Measurements from ENCODE around the gene VAPA. TPM values are rescaled to one million over a fixed set of nuclear protein-coding genes. Genes with fewer than 3 reads are reported as not detected.

Gene VAPA
- total RNA-seq, 2 experiments from 2014 or later = 146 to 152 TPM

DNA sequence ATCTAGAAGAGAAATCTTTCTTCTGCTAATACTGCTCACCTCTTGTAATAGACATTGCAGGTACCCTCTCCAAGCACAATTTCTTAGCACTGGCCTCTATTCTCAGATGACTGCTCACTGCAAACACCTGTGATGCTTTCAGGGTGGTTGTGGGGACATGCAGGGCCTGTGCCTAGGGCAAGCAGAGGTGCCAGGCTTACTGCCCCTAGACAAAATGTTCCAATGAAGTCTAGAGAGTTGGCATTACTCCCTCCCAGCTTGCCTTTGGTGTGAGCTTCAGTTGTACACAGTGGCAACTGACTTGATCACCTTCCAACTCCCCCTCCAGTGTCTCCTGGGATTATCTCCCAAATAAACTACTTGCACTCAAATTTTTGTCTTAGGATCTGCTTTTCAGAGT is 41.0 kb upstream of the VAPA start:
- TF ChIP-seq, protein P1, sequence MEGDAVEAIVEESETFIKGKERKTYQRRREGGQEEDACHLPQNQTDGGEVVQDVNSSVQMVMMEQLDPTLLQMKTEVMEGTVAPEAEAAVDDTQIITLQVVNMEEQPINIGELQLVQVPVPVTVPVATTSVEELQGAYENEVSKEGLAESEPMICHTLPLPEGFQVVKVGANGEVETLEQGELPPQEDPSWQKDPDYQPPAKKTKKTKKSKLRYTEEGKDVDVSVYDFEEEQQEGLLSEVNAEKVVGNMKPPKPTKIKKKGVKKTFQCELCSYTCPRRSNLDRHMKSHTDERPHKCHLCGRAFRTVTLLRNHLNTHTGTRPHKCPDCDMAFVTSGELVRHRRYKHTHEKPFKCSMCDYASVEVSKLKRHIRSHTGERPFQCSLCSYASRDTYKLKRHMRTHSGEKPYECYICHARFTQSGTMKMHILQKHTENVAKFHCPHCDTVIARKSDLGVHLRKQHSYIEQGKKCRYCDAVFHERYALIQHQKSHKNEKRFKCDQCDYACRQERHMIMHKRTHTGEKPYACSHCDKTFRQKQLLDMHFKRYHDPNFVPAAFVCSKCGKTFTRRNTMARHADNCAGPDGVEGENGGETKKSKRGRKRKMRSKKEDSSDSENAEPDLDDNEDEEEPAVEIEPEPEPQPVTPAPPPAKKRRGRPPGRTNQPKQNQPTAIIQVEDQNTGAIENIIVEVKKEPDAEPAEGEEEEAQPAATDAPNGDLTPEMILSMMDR (IDR thresholded peaks at IDR 0.05) = no peak
- H3K4me1 Mint-ChIP-seq (ENCODE audit: low read depth) = peaks cover 11% of the 10 kb centered on the region
- intact Hi-C loops (cut with micrococcal nuclease) = no loop called here
- POLR2A ChIA-PET = no interaction called here
- ATAC-seq (no peak), DNase-seq (no peak)
- CTCF ChIA-PET = no interaction called here
- no peak overlapping the region for H3K4me3 Mint-ChIP-seq
- H3K27me3 Mint-ChIP-seq = peaks cover 14% of the 10 kb centered on the region
- no peaks in the 10 kb centered on the region for H3K9me3 Mint-ChIP-seq
- H3K36me3 Mint-ChIP-seq (ENCODE audit: low read depth) = no peaks in the 10 kb centered on the region
- no peak overlapping the region for H3K27ac Mint-ChIP-seq

DNA sequence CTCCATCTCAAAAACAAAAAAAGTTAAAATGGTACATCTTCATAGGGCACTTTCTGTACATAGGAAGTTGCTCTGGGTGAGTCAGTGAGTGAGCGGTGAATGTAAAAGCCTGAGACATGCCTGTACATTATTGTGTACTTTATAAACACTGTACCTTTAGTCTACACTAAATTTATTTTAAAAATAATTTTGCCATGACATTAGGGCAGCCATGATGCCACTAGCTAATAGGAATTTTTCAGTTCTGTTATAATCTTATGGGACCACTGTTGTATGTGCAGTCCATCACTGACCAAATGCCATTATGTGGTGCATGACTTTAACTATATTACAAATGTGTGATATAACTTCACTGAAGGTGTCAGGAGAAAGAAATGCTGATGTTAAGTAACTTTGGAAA is 39.1 kb upstream of the VAPA start:
- intact Hi-C loops (cut with micrococcal nuclease) = no loop called here

DNA sequence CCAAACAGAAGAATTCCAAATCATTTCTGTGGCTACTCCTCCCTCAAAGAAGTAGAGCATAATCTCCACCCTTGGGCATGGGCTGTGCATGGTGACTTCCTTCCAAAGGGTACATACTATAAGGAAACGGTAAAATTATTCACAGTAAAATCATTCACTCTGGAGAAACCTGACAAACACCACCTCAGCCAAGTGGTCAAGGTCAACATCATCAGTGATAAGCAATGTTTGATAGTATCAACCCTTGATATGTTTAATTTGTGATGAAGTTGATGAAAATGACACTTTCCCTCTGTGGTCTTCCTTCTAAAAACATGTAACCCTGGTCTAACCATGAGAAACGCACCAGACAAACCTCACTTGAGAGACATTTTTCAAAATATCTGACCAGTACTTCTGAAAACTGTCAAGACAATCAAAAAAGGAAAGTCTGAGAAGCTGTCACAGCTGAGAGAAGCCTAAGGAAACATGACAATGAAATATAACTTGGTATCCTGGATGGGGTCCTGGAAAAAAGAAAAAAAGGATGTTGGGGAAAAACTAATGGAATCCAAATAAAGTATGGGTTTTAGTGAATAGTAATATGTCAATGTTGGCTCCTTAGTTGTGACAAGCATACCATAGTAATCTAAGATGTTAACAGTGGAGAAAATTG is 37.5 kb upstream of the VAPA start:
- Mint-ChIP-seq H3K4me3 (no peak overlapping the region), H3K27ac (no peak overlapping the region), H3K9me3 (no peaks in the 10 kb centered on the region), H3K36me3 (ENCODE audit: low read depth) (no peaks in the 10 kb centered on the region), H3K27me3 (peaks cover 6% of the 10 kb centered on the region), H3K4me1 (ENCODE audit: low read depth) (peaks cover 11% of the 10 kb centered on the region)
- CTCF ChIA-PET = no interaction called here
- intact Hi-C loops (cut with micrococcal nuclease) = no loop called here
- DNase-seq (no peak), ATAC-seq (no peak)
- TF ChIP-seq, protein P1 (IDR thresholded peaks at IDR 0.05) = no peak
- POLR2A ChIA-PET = no interaction called here

More for the DNA sequence above, 39.1 kb upstream of the VAPA start:
- H3K4me3 Mint-ChIP-seq = no peak overlapping the region
- peaks cover 11% of the 10 kb centered on the region for H3K4me1 Mint-ChIP-seq (ENCODE audit: low read depth)
- DNase-seq (no peak), ATAC-seq (no peak)
- ChIA-PET CTCF (no interaction called here), POLR2A (no interaction called here)
- H3K27ac Mint-ChIP-seq = no peak overlapping the region
- TF ChIP-seq, protein P1 (IDR thresholded peaks at IDR 0.05) = no peak
- no peaks in the 10 kb centered on the region for H3K36me3 Mint-ChIP-seq (ENCODE audit: low read depth)
- H3K27me3 Mint-ChIP-seq = peaks cover 12% of the 10 kb centered on the region
- no peaks in the 10 kb centered on the region for H3K9me3 Mint-ChIP-seq

DNA sequence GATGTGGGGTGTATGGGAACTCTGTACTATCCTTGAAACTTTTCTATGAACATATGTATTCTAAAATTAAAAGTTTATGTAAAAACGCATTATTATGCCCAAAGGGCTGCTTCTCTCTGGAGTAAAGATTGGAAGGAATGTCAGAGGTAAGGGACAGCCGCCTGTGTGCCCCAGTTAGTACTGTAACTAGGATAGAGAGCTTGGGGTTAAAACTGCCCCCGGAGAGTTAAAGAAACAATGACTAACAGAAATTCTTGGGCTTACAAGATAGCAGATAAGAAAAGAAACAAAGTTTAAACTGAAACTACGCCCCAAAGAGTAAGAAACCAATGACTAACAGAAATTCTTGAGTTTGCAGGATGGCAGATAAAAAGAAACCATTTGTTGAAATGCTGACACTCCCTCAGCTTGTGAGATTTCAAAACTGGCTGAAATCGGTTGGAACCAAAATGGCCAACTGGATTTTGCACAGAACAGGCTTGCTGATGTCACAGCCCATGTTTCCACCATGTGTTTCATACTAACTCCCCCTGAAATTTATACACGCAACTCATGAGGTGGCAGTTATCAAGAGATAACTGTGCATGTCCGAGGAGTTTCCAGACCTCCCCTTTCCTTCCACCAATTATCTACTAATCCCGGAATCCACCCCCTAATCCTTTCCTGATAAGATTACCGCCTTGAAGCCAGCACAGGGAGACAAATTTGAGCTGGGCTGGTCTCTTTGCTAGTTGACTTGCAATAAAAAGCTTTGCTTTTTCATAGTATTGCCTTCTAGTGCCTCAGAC is 36.8 kb upstream of the VAPA start:
- peaks cover 11% of the 10 kb centered on the region for H3K4me1 Mint-ChIP-seq (ENCODE audit: low read depth)
- peak overlapping the region; percentile 4 for H3K27ac Mint-ChIP-seq
- H3K9me3 Mint-ChIP-seq = no peaks in the 10 kb centered on the region
- ChIA-PET POLR2A (no interaction called here), CTCF (no interaction called here)
- ATAC-seq (peak; percentile 77), DNase-seq (peak; percentile 32)
- peaks cover 5% of the 10 kb centered on the region for H3K27me3 Mint-ChIP-seq
- TF ChIP-seq, protein P1 (IDR thresholded peaks at IDR 0.05) = no peak
- intact Hi-C loops (cut with micrococcal nuclease) = no loop called here
- no peaks in the 10 kb centered on the region for H3K36me3 Mint-ChIP-seq (ENCODE audit: low read depth)
- no peak overlapping the region for H3K4me3 Mint-ChIP-seq

DNA sequence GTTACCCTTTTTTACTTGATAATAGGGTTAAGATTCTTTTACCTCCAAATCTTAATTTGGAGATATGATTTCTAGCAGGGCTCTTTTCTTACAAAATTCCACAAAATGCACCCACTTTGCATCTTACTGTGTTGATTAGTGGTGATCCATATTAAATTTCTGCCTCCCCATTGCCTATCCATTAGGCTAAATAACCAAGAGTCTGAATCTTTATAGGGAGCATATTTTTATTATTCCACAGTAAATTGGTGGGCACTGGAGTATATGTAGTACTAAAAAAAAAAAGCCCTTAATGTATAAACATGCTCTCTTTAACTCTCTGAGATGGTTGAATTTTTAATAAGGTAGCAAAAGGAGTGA is 36.2 kb upstream of the VAPA start:
- H3K27me3 Mint-ChIP-seq = peaks cover 5% of the 10 kb centered on the region
- no peak for ATAC-seq
- H3K27ac Mint-ChIP-seq = no peak overlapping the region
- intact Hi-C loops (cut with micrococcal nuclease) = no loop called here
- H3K9me3 Mint-ChIP-seq = no peaks in the 10 kb centered on the region
- DNase-seq = no peak
- POLR2A ChIA-PET = no interaction called here
- H3K36me3 Mint-ChIP-seq (ENCODE audit: low read depth) = no peaks in the 10 kb centered on the region
- CTCF ChIA-PET = no interaction called here
- TF ChIP-seq, protein P1 (IDR thresholded peaks at IDR 0.05) = no peak
- H3K4me1 Mint-ChIP-seq (ENCODE audit: low read depth) = peaks cover 11% of the 10 kb centered on the region
- H3K4me3 Mint-ChIP-seq = no peak overlapping the region

All from activated CD8-positive, alpha-beta T cell treated with anti-CD3 and anti-CD28 coated beads for 36 hours (primary cell).